Measurements from ENCODE around the gene SCRN2.

The SCRN2 gene

DNA sequence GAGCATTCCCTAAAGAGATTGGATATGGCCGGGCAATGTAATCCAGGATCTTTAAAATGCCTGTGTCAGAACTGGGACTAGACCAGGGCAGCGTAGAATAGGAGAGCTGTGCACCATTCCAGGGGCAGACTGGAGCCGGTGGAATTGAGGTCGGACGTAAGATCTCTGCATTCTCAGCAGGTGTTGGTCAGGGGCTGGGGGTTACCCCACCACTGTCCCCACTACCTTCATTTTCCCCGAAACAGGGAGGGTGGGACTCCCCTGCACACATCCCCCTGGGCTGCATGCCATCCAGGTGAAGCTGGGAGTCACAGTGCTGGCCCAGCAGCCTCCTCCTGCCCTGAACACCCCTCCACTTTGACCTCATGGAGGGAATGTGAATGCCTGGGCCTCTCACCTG lies 37.3 kb downstream of the SCRN2 start:
- no peak overlapping the region for H3K4me3 ChIP-seq (ENCODE audit: low read depth, low read length)
- TF ChIP-seq, protein P1, sequence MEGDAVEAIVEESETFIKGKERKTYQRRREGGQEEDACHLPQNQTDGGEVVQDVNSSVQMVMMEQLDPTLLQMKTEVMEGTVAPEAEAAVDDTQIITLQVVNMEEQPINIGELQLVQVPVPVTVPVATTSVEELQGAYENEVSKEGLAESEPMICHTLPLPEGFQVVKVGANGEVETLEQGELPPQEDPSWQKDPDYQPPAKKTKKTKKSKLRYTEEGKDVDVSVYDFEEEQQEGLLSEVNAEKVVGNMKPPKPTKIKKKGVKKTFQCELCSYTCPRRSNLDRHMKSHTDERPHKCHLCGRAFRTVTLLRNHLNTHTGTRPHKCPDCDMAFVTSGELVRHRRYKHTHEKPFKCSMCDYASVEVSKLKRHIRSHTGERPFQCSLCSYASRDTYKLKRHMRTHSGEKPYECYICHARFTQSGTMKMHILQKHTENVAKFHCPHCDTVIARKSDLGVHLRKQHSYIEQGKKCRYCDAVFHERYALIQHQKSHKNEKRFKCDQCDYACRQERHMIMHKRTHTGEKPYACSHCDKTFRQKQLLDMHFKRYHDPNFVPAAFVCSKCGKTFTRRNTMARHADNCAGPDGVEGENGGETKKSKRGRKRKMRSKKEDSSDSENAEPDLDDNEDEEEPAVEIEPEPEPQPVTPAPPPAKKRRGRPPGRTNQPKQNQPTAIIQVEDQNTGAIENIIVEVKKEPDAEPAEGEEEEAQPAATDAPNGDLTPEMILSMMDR (IDR thresholded peaks at IDR 0.05; ENCODE audit: borderline replicate concordance, insufficient read depth, low read depth, low read length) = no peak

DNA sequence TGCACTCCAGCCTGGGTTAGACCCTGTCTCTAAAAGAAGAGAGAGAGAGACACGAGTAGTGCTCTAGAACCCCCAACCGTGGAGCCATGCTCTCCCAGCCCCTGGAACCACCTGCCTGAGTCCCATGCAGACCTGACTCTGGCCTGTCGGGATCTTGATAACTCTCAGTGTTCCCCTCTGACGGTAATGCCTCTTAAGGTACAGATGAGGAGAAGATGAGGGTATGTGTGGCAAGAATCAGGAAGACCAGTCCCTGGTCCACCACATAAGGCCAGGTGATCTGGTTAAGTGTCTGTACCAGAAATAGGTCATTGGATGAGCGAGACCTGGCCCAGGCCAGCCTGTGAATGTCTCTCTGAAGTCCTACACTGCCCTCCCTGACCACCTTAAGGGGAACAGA lies 37.9 kb downstream of the SCRN2 start:
- TF ChIP-seq, protein P1 (IDR thresholded peaks at IDR 0.05; ENCODE audit: borderline replicate concordance, insufficient read depth, low read depth, low read length) = no peak

DNA sequence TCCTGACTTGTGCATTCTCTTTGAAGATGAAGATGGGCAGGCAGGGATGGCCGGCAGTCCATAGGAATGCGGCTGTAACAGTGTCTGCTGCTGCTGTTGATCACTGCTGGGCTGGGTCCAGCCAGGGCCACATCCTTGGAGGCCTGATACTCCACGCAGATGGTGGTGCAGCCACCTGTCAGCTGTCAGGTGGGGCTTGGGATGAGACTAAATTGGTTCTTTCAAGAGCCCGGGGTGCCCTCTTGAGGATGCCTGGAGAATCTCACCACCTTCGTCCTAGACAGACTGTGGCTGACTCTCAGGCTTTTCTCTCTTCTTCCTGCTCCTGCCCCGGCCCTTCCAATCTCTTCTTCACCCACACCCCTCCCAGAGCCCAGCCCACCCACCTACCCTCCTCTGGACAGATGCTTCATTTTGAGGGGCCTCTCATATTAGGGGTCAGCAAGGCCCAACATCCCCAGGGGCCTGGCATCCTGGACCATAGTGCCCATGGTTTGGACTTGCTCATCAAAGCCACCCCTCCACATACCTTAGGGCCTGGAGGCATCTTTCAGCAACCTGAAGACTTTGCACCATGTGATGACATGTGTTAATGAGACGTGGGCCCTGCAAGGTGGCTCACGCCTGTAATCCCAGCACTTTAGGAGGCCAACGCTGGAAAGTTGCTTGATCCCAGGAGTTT lies 38.6 kb downstream of the SCRN2 start:
- TF ChIP-seq, protein P1 (IDR thresholded peaks at IDR 0.05; ENCODE audit: borderline replicate concordance, insufficient read depth, low read depth, low read length) = peak; percentile 75
- no peak overlapping the region for H3K4me3 ChIP-seq (ENCODE audit: low read depth, low read length)

More for the DNA sequence above, 37.9 kb downstream of the SCRN2 start:
- no peak overlapping the region for H3K4me3 ChIP-seq (ENCODE audit: low read depth, low read length)

DNA sequence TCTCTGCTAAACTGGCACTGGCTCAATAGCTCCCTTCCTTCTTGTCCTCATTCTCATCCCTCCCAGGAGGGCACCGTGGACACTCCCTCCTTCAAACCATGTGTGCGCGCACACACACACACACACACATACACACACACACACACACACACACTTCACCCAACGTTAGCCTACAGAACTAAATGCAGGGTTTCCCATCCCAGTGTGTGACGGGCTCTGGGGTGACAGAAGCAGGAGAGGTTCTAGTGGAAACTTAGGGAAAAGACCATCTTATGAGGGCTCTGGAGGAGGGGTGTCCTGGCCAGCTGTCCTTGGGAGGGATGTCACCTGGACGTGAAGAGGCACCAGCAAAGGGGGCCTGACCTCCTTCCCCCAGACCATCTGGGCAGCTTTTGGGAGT lies 39.2 kb downstream of the SCRN2 start:
- H3K4me3 ChIP-seq (ENCODE audit: low read depth, low read length) = no peak overlapping the region
- TF ChIP-seq, protein P1 (IDR thresholded peaks at IDR 0.05; ENCODE audit: borderline replicate concordance, insufficient read depth, low read depth, low read length) = no peak

DNA sequence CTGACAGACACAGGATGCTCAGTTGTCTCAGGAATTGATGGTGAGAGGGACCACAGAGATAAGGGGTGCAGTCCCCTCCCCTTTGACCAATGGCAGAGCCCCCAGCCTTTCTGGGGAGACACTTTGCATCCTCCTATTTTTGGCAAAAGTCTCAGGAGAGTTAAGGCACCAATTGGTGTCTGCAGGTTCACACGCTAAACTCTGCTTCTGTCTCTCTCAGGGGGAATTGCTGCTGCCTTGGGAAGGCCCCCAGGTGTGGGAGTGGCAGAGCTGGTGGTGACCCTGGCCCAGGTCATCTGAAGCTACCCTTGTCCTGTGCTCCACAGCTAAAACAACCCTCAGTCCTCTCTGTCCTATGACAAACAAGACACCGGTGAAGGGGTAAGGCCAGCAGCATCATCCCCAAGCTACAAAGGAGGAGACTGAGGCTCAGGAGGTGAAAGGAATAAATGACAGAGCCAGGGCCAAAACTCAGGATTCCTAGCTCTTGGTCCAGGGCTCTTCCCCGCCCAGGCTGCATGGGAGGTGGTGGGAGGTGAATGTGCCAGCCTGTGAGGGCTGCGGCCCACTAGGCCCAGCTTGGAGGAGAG lies 39.8 kb downstream of the SCRN2 start:
- TF ChIP-seq, protein P1 (IDR thresholded peaks at IDR 0.05; ENCODE audit: borderline replicate concordance, insufficient read depth, low read depth, low read length) = no peak
- no peak overlapping the region for H3K4me3 ChIP-seq (ENCODE audit: low read depth, low read length)

DNA sequence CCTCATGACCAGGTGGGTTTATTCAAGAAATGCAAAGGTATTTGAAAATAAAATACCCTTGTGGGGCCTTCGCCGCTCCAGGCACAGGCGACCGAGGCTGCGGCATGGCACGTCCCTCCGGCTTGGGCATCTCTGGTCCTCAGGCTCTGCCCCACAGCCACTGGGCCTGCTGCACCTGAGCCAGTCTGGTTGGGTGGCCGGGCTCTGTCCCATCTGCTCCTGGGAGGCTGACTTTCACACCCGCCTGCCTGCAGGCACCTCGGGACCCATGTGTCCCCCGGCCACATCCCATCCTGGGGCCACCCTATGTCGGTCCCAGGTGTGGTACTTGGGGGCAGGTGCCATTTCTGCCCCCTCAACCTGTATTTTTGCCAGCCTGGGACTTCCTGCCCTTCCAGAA lies 40.4 kb downstream of the SCRN2 start:
- TF ChIP-seq, protein P1 (IDR thresholded peaks at IDR 0.05; ENCODE audit: borderline replicate concordance, insufficient read depth, low read depth, low read length) = no peak
- H3K4me3 ChIP-seq (ENCODE audit: low read depth, low read length) = no peak overlapping the region

DNA sequence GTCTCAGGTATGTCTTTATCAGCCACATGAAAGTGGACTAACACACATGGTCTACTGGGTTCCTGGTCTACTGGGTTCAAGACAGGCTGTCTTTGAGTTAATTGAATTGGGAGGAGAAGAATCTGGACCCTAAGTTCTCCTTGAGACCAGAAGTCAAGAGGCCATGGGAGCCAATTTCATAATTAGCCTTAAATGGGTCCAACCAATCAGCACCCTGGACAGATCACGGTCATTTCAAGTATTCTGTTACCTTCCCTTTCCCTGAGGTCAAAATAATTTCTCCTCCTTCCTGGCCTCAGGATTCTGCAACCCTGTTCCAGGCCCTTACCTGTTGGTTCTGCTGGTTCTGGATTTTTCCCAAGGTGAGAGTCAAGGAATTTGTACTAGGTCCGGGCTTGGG lies 43.3 kb downstream of the SCRN2 start:
- no peak overlapping the region for H3K4me3 ChIP-seq (ENCODE audit: low read depth, low read length)
- TF ChIP-seq, protein P1 (IDR thresholded peaks at IDR 0.05; ENCODE audit: borderline replicate concordance, insufficient read depth, low read depth, low read length) = no peak

All from GM12875 (cell line).